ENCODE results near the gene SLC25A23. TPM values are rescaled to one million over a fixed set of nuclear protein-coding genes. Genes with fewer than 3 reads are reported as not detected.

The SLC25A23 gene
- total and polyA plus RNA-seq, 2 of the 4 experiments (the other 2 are of a cell fraction): 7.0 to 7.6 TPM

- no peak overlapping the region for H3K4me3 ChIP-seq (ENCODE audit: insufficient read depth, low read depth, low read length)
- peaks cover 12% of the 10 kb centered on the region for H3K9me3 ChIP-seq (ENCODE audit: control insufficient read depth, insufficient read depth, low read length)
- 60% methylated on average over 7 of the region's 8 CpGs; no CpG with 5 or more reads in 1 of the 2 experiments for WGBS, 2 experiments (ENCODE audit: extremely low coverage in 2 of 2, insufficient read length in 1 of 2)
- H3K4me1 ChIP-seq (ENCODE audit: control insufficient read depth, insufficient read depth, low read length): no peaks in the 10 kb centered on the region
- H3K18ac ChIP-seq (ENCODE audit: low read depth, low read length): no peak overlapping the region
- ChIA-PET POLR2A (ENCODE audit: unreplicated experiment) (no interaction called here), CTCF (interaction anchor here (0.6 kb wide), 1 partner anchor 122 kb away, joined by 4 read pairs; the partner anchor contains the start of gene ALKBH7)
- H2AK5ac ChIP-seq (ENCODE audit: low read depth, low read length): no peak overlapping the region
- H2BK5ac ChIP-seq (ENCODE audit: low read depth, low read length, poor library complexity, severe bottlenecking): no peak overlapping the region
- no peaks in the 10 kb centered on the region for H4K20me1 ChIP-seq (ENCODE audit: insufficient read depth, low read length)
- H3K27ac ChIP-seq (ENCODE audit: insufficient read depth, low read length): no peak overlapping the region
- no peak overlapping the region for H3K56ac ChIP-seq (ENCODE audit: extremely low read depth, insufficient read depth, low read length)
- no peaks in the 10 kb centered on the region for H3K79me1 ChIP-seq (ENCODE audit: low read depth in 1 of 2, low read length in 2 of 2)
- no peak overlapping the region for H3K14ac ChIP-seq (replicated peaks; ENCODE audit: low read depth, low read length)
- no peak overlapping the region for H2BK20ac ChIP-seq (ENCODE audit: low read depth, low read length)
- H3K36me3 ChIP-seq (ENCODE audit: control insufficient read depth, insufficient read depth, low read length): no peaks in the 10 kb centered on the region
- dilution Hi-C loops (cut with HindIII; ENCODE audit: low sequenced_read_pairs, unreplicated experiment) (no loop called here), in situ Hi-C loops (cut with MboI; ENCODE audit: low sequenced_read_pairs) (no loop called here), intact Hi-C loops (cut with micrococcal nuclease) (no loop called here)
- H3K23ac ChIP-seq (ENCODE audit: low read depth, low read length): no peak overlapping the region
- H4K91ac ChIP-seq (ENCODE audit: insufficient read depth, low read depth, low read length): no peak overlapping the region
- H2BK120ac ChIP-seq (ENCODE audit: low read depth, low read length): no peak overlapping the region
- no peak overlapping the region for H3K9ac ChIP-seq (ENCODE audit: low read depth, low read length)
- H3K27me3 ChIP-seq (ENCODE audit: control insufficient read depth, insufficient read depth, low read length): peaks cover 2% of the 10 kb centered on the region
- no peak overlapping the region for H2BK15ac ChIP-seq (ENCODE audit: low read depth, low read length)
- H3K4me2 ChIP-seq (ENCODE audit: low read depth, low read length): no peak overlapping the region
- no peak overlapping the region for H4K5ac ChIP-seq (ENCODE audit: low read depth, low read length)
- DNase-seq: no peak
- H2AK9ac ChIP-seq (replicated peaks; ENCODE audit: low read depth, low read length, poor library complexity): no peak overlapping the region
- no TSS peak for BruUV-seq (replicated peaks)
- no peak overlapping the region for H4K8ac ChIP-seq (ENCODE audit: low read depth in 2 of 2, low read length in 2 of 2)
- H3K4ac ChIP-seq (ENCODE audit: low read depth, low read length): no peak overlapping the region
- no peak for ATAC-seq (ENCODE audit: low read depth)
- H2AFZ ChIP-seq (replicated peaks; ENCODE audit: low read length, poor library complexity): no peak overlapping the region
- TF ChIP-seq NFE2L2 (IDR thresholded peaks at IDR 0.05; ENCODE audit: low read depth, low read length) (no peak), FOS (IDR thresholded peaks at IDR 0.05; ENCODE audit: low read depth, low read length) (no peak), POLR2A (IDR thresholded peaks at IDR 0.05; ENCODE audit: low read depth, low read length) (no peak), CEBPB (IDR thresholded peaks at IDR 0.05; ENCODE audit: low read depth, low read length) (no peak), CHD1 (IDR thresholded peaks at IDR 0.05; ENCODE audit: low read depth, low read length) (no peak), ELK1 (IDR thresholded peaks at IDR 0.05; ENCODE audit: borderline replicate concordance, low read depth, low read length) (no peak)
- H3K9me1 ChIP-seq (ENCODE audit: insufficient read depth, low read length): no peaks in the 10 kb centered on the region
Observed at GRCh38 chr19:6494438-6495036, 34.9 kb upstream of the SLC25A23 start.
